Epithelial cell of esophagus (primary cell): ENCODE results near the gene ZNF608.

Experiments
- DNase-seq: peaks from one replicate; pipeline ENCODE4 v3.0.0; 2010; ENCODE audit warnings: low read depth
- H3K4me3 ChIP-seq: 2 replicates; pipeline ENCODE4 v1.5.1; 2011; ENCODE audit warnings: mild to moderate bottlenecking, low read length, control low read depth
- TF ChIP-seq, protein P1 (sequence below): IDR thresholded peaks from 2 replicates; pipeline ENCODE4 v1.5.1; 2011; ENCODE audit warnings: low read depth, mild to moderate bottlenecking, low read length, control low read depth, inconsistent platforms; ENCODE audit not compliant: insufficient read depth; ENCODE audit errors: missing control alignments

ZNF608 gene

DNA sequence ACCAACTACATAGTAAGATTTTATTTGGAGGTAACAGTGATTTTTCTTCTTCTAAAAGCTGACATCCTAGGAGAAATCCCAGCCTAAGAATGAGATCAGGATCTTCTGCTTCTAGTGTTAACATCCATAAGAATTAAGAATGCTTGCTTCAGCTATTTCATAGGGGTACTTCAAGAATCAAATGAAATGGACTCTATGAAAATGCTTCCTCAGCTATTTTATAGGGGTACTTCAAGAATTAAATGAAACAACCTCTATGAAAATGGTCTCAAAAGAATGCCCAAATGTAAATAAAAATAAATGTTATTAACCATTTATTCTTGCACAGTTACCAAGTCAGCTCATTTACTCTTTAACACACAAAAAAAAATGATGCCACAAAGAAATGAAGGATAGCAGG, 31.5 kb downstream of the ZNF608 start:
- H3K4me3 ChIP-seq: no peak overlapping the region
- TF ChIP-seq, protein P1, sequence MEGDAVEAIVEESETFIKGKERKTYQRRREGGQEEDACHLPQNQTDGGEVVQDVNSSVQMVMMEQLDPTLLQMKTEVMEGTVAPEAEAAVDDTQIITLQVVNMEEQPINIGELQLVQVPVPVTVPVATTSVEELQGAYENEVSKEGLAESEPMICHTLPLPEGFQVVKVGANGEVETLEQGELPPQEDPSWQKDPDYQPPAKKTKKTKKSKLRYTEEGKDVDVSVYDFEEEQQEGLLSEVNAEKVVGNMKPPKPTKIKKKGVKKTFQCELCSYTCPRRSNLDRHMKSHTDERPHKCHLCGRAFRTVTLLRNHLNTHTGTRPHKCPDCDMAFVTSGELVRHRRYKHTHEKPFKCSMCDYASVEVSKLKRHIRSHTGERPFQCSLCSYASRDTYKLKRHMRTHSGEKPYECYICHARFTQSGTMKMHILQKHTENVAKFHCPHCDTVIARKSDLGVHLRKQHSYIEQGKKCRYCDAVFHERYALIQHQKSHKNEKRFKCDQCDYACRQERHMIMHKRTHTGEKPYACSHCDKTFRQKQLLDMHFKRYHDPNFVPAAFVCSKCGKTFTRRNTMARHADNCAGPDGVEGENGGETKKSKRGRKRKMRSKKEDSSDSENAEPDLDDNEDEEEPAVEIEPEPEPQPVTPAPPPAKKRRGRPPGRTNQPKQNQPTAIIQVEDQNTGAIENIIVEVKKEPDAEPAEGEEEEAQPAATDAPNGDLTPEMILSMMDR: no peak
- no peak for DNase-seq

DNA sequence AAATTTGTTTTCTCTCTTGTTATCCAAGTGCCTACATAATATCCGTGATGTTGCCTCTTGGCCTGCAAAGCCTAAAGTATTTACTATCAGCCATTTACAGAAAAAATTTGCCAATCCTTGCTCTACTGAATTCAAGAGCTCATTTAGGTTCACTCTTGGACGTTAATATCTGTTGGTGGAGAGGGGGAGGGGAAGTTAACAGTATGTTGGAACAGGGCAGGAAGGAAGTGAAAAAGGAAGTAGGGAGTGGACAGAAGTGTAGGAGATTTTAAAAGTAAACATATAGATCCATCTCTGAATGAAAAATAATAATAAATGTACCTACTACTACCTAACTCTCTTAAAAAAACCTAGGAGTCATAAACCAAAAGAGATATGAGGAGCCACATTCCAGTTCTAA, 32.8 kb downstream of the ZNF608 start:
- TF ChIP-seq, protein P1: no peak
- no peak overlapping the region for H3K4me3 ChIP-seq

DNA sequence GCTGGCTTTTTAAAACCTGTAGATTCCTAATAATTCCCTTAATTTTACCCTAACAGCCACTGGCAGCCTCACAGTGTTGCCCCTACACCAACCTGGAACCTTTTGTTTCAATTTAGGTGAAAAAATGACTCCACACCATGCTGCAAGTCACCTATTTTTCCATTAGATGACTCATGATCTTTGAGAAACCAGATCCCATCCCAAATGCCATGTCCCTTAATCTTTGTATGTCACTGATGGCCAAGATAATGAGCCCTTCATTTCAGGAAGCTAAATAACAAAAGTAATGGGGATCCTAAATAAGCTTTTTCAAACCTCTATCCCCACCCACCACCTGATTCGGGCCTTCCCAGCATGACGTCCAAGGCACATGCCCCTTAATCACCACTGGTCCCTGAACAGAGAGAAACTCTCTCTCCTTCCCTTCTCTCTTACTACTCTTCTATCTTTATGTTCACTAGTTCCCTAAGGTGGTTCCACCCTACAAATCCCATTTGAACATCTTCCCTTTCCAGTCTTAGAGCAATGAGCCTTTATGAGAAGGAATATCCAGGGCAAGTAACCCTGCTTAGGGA, 33.6 kb downstream of the ZNF608 start:
- no peak overlapping the region for H3K4me3 ChIP-seq
- DNase-seq: no peak
- TF ChIP-seq, protein P1: no peak

More for the DNA sequence above, 32.8 kb downstream of the ZNF608 start:
- DNase-seq: no peak

DNA sequence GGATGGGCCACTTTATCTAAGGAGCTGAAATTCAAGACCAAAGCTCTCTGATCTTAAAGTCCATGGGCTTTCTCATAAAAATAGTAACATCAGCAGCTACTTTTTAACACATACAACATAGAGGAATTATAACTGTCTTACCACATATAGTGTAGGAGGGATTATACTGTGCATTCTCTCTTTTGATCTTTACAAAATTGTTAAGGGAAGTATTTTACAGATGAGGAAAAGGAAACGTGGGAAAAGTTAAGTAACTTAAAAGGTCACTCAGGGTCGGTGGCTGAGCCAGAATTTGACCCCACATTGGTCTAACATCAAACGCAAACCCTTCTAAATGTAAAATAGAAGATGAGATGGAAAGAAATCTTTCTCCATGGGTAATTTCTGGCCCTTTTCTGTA, 38.4 kb downstream of the ZNF608 start:
- TF ChIP-seq, protein P1: no peak
- DNase-seq: no peak
- H3K4me3 ChIP-seq: no peak overlapping the region

DNA sequence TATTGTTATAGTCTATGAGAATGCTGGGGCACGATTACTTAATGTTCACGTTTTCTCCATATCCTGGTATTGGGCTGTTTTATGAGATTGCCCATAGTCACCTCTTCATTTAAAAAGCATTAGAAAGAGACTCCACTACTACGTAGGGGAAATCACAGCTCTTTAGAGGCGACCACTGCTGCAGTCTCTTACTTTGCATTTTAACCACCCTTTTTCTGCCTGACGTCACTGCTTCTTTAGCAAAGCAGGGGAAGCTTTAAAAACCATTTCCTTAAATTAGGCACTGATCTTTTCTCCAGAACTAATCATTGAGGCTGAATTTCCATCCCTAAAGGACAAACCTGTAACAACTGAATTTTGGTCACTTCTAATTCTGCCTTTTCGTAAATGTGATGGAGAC, 38.9 kb downstream of the ZNF608 start:
- DNase-seq: no peak
- H3K4me3 ChIP-seq: no peak overlapping the region
- TF ChIP-seq, protein P1: no peak

DNA sequence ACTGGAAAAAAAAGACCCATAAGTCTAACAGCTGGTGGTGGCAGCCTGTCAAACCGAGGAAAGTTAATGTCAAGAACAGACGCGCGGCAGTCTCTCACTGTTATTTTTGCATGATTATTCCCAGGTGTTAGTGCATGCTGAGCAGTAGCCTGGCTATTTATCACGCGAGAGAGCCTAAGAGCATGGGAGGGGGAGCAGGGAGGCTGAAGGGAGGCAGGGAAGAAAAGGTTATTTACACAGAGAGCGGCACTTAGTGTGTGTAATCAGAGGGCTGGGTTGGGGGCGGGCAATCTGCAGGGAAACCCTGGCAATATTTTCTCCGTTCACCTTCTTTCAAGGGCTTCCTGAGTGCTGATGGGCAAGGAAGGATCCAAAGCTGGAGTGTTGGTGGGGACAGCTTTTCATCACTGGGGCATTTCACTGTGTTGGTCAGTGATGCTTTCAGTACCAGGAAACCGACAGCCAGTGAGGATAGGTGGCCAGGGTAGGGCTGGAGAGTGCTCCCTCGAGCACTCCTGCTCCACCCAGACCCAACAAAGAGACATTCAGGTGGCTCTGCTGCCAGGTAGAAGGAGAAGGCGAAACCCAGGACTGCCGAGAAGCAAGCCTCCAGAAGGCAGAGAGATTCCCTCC, 39.6 kb downstream of the ZNF608 start:
- H3K4me3 ChIP-seq: no peak overlapping the region
- TF ChIP-seq, protein P1: no peak
- no peak for DNase-seq

DNA sequence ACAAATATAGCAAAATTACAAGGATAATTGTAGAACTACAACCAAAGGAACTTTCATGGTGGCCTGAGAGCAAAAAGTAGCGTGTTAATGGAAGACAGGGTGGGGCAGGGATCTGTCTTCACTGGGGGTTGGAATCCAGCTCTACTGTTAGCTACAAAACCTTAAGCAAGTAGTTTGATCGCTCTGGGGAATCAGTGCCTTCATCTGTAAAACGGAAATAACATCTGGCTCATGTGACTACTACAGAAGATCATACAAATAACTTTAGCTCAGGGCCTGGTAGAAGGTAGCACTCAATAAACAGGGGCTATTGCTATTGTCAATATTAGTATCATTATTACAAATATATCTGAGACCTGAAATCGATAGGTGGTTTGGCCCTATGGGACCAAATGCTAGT, 40.4 kb downstream of the ZNF608 start:
- DNase-seq: no peak
- H3K4me3 ChIP-seq: no peak overlapping the region
- TF ChIP-seq, protein P1: no peak
